SIG-M5 treated with dmso at 0.1 percent for 504 hours (cell line): ENCODE data around the gene UTP25.
A peak's percentile ranks its signal among the peaks of the same experiment; 100 is the strongest.
"Not testable (repeated sequence)": the region's sequence is repeated elsewhere in the genome, so short reads cannot be mapped to it uniquely, and the experiment has no call there.

Experiments used
- DNase-seq: peaks from one replicate; lab custom pipeline; 2025; ENCODE audit not compliant: unreplicated experiment; lab: John Stamatoyannopoulos, UW

The UTP25 gene

DNA sequence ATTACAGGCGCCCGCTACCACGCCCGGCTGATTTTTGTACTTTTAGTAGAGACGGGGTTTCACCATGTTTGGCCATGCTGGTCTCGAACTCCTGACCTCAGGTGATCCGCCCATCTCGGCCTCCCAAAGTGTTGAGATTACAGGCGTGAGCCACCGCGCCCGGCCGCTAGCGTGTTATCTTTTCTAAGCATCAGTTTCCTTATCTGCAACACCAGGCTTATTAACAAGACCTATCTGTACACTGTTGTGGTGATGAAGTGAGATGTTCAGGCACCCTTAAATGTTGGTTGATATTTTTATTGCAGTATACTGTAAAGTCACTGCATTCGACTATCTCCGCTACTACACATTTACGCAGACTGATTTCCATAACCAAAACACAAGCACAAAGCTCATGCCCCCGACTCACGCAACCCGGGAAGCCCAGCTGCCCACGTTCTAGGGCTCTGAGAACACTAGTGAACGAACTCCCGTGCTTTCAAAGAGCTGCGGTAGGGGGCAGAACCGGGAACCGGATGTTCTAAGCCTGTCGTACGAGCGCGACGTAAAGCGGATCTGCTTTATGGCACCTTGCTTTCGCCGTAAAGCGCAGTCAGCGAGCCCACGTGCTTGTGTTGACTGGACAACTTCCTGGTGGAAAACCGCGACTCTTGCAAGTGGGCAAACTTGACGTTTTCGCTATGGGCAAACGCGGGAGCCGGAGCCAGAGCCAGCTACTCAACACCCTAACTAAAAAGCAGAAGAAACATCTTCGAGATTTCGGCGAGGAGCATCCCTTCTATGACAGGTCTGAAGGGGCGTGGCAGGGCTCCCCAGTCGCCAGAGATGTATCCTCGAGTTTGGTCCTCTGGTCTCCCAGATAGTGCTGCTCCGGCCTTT is at the start of gene UTP25:
TSS of gene UTP25 (plus strand) at position 589 of the 879 bp plus-strand sequence. CDS start at position 681, 92 bp downstream.
- peak; percentile 99 for DNase-seq

DNA sequence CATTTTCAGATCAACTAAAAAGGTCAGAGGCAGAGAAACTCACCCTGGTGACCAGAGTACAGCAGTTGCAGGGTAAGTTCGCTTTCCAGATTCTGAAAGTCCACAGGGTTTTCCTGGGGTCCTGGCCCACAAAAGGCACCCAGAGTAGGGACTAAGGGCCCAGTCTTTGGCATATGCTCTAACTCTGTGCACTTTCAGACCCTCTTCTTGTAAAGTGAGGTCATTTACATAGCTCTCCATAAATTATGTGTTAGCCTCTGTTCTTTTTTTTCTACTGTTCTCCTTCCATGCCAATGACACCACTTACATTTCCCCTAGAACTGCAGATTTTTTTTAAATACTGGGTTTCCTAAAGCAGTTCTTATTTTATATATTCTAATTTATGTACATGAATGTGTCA is 49.7 kb upstream of the UTP25 start:
- no peak for DNase-seq

DNA sequence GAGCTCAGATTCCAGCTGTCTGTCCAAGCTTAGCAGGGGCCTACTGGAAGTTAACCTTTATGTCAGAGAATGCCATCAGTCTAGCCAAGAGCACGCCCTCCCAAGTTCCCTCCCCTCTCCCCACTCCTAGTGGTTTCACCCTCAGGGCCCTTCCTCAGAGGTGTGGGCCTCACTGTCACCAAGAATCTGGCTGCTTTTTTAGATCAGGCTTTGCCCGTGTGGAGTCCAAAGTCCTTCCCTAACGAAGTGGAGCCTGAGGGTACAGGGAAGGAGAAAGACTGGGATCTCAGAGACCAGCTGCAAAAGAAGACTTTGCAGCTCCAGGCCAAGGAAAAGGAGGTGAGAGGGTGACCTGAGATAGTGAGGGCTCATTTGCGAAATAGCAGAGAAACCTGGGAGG is 47.5 kb upstream of the UTP25 start:
- DNase-seq = no peak

DNA sequence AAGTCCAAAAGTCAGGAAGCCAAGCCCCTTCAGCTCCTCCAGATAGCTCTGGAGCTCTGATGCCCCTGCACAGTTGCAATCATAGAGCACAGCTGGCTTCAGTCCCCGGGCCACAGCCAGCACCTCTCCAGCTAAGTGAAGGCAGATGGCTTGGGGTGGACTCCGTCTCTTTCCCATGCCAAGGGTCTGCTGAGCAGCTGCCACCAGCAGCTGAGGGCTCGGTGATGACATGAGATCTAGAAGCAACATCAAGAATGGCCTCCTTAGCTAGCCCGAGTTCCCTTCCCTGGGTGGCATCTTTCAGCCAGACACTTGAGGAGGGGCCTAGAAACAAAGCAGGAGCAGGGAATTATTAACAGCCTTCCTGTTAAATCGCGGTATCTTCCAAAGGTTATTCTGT is 44.4 kb upstream of the UTP25 start:
- no peak for DNase-seq

DNA sequence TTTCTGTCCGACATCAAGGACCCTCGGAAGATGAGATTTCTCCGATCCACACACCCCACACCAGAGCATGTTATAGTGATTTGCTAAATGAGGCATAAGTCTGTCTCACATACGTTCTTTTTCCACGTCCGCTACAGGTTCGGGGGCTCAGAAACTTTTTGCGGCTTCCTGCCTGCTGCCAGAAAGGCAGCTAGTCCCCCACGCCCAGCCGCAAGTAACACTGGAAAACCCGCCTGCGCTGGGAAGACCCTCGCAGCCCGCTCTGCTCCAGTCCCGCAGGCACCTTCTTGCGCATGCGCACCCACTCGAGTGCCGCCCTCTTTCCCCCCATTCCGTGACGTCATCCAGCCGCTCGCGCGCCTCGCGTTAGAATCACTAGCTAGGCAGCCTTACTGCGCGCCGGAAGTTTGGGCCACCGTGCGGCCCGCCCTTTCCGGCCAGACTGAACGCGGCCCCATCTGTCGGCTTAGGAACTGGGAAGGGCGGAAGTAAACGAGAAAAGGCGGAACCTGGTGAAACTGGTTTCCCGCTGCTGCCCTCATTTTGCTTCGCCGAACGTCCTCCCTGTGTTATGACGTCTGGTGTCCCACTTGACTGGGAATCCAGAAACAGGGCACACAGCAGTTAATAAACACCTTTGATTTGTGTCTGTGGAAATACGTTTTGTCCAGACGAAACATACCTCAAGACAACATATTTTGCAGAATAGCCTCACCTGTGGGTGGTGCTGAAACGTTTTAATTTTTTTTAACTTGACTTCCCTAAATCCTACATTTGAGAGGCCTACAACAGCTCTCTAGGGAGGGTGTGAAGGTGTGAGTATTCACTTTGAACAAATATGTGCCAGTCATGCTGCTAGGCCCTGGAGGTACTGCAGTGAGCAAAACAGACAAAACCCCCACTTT is 43.3 kb upstream of the UTP25 start, which contains the start of gene C1orf74:
TSS of gene C1orf74 (minus strand) at position 295 of the 905 bp plus-strand sequence. CDS start 925 bp downstream, outside the sequence.
- DNase-seq = peak; percentile 99

- no peak for DNase-seq
Observed at GRCh38 chr1:209785592-209785991, 42.2 kb upstream of the UTP25 start.

- DNase-seq = no peak
Observed at GRCh38 chr1:209786146-209786545, 41.6 kb upstream of the UTP25 start.

- DNase-seq = peak; percentile 18
Observed at GRCh38 chr1:209787551-209787950, 40.2 kb upstream of the UTP25 start.

- no peak for DNase-seq
Observed at GRCh38 chr1:209789245-209789644, 38.5 kb upstream of the UTP25 start.

DNA sequence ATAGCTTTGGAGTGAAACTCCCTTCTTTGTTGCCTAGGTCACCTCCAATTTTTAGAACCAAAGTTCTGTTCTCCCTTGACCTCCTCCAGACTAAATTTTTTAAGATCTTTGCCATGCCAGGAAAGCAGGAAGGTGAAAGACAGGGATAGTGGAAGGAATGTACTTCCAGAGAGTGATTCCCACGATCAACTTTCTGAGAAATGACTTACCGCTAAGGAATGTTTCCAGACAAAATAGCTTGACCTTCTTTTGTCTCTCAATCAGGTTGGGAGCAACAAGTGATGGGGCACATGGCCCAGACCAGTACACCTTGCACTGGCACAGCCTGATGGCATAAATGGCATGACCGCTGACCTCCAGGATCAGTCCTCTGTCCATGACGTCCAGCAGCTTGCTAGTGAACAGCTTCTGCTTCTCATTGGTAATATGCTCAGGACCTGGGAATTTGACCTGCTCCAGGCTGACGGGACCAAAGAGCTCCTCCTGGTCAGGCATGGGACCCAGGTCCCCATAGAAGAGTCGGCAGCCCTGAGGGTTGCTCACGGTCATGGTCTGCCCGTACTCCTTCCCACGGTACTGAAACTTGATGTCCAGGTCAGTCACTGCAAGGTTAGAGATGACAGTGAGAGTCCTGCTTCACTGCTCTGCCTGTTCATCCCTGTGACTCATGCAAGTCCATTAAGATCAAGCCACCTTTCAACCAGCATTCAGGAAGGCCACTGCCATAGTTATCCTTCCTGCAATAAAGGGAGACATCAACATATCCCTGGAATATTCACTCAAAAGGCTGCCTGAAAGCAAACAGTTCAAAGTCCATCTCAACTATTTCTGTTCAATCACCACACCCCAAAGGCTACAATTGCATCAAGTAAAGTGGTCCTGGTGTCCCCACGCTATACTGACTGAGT is 37.2 kb upstream of the UTP25 start:
- no peak for DNase-seq

- no peak for DNase-seq
Observed at GRCh38 chr1:209791920-209792319, 35.9 kb upstream of the UTP25 start.

DNA sequence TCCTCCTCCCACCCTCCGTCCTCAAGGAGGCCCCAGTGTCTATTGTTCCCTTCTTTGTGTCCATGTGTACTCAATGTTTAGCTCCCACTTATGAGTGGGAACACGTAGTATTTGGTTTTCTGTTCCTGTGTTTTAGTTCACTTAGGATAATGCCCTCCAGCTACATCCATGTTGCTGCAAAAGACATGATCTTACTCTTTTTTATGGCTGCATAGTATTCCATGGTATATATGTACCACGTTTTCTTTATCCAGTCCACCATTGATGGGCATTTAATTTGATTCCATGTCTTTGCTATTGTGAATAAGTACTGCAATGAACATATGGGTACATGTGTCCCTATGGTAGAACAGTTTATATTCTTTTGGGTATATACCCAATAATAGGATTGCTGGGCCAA is 34.1 kb upstream of the UTP25 start:
- not testable (repeated sequence) for DNase-seq

- peak; percentile 63 for DNase-seq
Observed at GRCh38 chr1:209797978-209798639, 29.7 kb upstream of the UTP25 start.

- DNase-seq = no peak
Observed at GRCh38 chr1:209800984-209801834, 26.6 kb upstream of the UTP25 start.

- DNase-seq = no peak
Observed at GRCh38 chr1:209802117-209802779, 25.5 kb upstream of the UTP25 start.

DNA sequence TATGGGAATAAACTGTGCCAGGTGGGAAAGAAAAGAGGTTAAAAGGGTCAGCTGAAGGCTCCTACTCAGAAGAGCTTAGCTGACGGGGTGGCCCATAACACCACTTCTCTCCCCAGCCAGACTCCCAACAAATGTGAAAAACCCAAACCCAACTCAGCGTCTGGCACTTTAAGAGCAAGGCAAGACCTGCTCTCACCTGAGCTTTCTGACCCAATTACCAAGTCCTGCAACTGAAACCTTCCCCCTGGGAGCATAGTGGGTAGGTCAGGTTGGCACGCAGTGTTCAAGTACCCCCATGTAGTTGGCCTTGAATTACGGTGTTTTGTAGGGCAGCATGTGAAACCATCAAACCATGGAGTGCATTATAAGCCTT is 25.0 kb upstream of the UTP25 start:
- DNase-seq = no peak

- DNase-seq = no peak
Observed at GRCh38 chr1:209803568-209803967, 24.2 kb upstream of the UTP25 start.

- no peak for DNase-seq
Observed at GRCh38 chr1:209805341-209805781, 22.4 kb upstream of the UTP25 start.
